GM13976 (cell line): ENCODE measurements around the gene RALGAPB.
"Not testable (repeated sequence)": the region's sequence is repeated elsewhere in the genome, so short reads cannot be mapped to it uniquely, and the experiment has no call there.

Source experiments
- DNase-seq: peaks from one replicate; pipeline ENCODE4 v3.0.0; 2012; ENCODE audit warnings: low spot score
- CTCF ChIP-seq: IDR thresholded peaks from 2 replicates; pipeline ENCODE4 v1.5.1; 2012; ENCODE audit warnings: borderline replicate concordance, mild to moderate bottlenecking; ENCODE audit not compliant: insufficient read depth; ENCODE audit errors: extremely low read depth, missing control alignments, control extremely low read depth
- in situ Hi-C: fragments of 300-500 bp; cut with MboI; formaldehyde crosslinking; loops from one replicate; pipeline ENCODE4 v1.12.0; 2022; ENCODE audit warnings: low sequenced_read_pairs, mixed read lengths, inconsistent platforms; ENCODE audit not compliant: unreplicated experiment

The RALGAPB gene

GRCh38 chr20:38589351-38589750 lies 116.7 kb downstream of the RALGAPB start:
- in situ Hi-C loops = no loop called here
- no peak for DNase-seq
- TF ChIP-seq CTCF = no peak

DNA sequence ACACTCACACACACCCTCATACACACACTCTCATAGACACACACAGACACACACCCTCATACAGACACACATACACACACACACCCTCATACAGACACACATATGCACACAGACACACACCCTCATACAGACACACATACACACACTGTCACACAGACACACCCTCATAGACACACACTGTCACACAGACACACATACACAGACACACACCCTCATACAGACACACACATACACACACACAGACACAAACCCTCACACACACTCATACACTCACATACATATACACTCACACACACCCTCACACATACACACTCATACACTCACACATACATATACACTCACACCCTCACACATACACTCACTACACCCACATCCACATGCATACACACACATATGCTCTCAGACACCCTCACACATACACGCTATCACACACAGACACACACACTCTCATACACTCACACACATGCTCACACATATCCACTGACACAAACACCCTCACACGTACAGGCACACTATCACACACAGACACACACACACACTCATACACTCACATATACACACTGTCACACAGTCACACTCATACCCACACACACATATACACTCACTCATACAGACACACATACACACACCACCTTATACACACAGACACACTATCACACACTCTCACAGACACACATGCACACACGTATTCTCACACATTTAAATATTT lies 117.5 kb downstream of the RALGAPB start:
- no peak for DNase-seq
- TF ChIP-seq CTCF = no peak
- in situ Hi-C loops = no loop called here

- in situ Hi-C loops = no loop called here
- no peak for TF ChIP-seq CTCF
- peak; percentile 10 for DNase-seq
These were observed 118.2 kb downstream of the RALGAPB start for GRCh38 chr20:38590676-38591473.

GRCh38 chr20:38591474-38592410 lies 119.1 kb downstream of the RALGAPB start:
- TF ChIP-seq CTCF = no peak
- DNase-seq = peak; percentile 9
- in situ Hi-C loops = no loop called here

DNA sequence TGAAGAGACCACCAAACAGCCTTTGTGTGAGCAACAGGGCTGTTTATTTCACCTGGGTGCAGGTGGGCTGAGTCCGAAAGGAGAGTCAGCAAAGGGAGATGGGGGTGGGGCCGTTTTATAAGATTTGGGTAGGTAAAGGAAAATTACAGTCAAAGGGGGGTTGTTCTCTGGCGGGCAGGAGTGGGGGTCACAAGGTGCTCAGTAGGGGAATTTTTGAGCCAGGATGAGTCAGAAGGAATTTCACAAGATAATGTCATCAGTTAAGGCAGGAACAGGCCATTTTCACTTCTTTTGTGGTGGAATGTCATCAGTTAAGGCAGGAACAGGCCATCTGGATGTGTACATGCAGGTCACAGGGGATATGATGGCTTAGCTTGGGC lies 119.8 kb downstream of the RALGAPB start:
- in situ Hi-C loops = not testable (repeated sequence)

DNA sequence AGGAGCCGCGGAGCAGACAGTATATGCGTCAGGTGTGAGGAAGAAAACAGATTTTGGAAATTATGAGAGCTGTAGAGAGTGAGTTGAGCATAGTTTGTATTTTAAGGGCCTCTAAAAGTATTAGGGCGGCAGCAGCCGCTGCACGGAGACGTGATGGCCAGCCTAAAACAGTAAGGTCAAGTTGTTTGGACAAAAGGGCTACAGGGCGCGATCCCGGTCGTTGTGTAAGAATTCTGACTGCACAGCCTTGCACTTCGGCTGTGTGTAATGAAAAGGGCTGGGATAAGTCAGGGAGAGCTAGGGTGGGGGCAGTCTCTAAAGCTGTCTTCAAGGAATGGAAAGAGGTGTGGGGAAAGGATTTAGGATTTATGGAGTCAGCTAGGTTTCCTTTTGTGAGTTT lies 121.6 kb downstream of the RALGAPB start:
- DNase-seq, in situ Hi-C loops: not testable (repeated sequence)

More for the DNA sequence above, 119.8 kb downstream of the RALGAPB start:
- not testable (repeated sequence) for DNase-seq

GRCh38 chr20:38595886-38596285 lies 123.2 kb downstream of the RALGAPB start:
- in situ Hi-C loops, DNase-seq: not testable (repeated sequence)
